ENCODE measurements around the gene VEGFD. TPM values are rescaled to one million over a fixed set of nuclear protein-coding genes. Genes with fewer than 3 reads are reported as not detected.

The VEGFD gene
- total RNA-seq, 1 experiment from 2014 or later, result not detected

GRCh38 chrX:15401378-15401777 lies 17.2 kb upstream of the VEGFD start:
- peaks cover 4% of the 10 kb centered on the region for H3K36me3 Mint-ChIP-seq (ENCODE audit: insufficient read depth, unreplicated experiment)
- no peaks in the 10 kb centered on the region for H3K9me3 Mint-ChIP-seq (ENCODE audit: unreplicated experiment)

DNA sequence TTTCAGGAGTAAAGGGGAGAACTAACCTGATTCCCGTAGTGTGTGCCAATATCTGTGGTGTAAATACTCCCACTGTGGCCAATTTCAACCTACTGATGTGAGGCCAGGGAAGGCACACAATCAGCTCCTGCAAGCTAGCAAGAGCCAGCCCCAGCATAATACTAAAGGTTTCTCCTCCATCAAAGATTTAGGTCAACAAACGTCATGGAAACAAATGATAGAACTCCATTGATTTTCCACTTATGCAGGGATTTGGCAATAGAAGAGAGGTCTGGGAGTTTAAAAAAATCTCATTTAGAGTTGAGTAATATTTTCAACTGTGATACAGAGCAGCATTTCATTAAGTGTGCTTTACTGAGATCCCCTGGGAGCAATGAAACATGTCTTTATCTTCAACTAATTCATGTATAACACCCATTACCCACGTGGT lies 15.8 kb upstream of the VEGFD start:
- H3K27ac Mint-ChIP-seq (ENCODE audit: low read depth, unreplicated experiment), result no peak overlapping the region
- CTCF ChIA-PET, result interaction anchor here (0.6 to 1.6 kb wide), 2 partner anchors 48 to 1070 kb away, joined by 3 read pairs; no protein-coding TSS in a partner anchor

More at GRCh38 chrX:15401378-15401777, 17.2 kb upstream of the VEGFD start:
- H3K4me3 Mint-ChIP-seq (ENCODE audit: unreplicated experiment), result no peak overlapping the region
- POLR2A ChIA-PET, result no interaction called here
- no peaks in the 10 kb centered on the region for H3K4me1 Mint-ChIP-seq (ENCODE audit: insufficient read depth, unreplicated experiment)
- H3K27ac Mint-ChIP-seq (ENCODE audit: low read depth, unreplicated experiment), result no peak overlapping the region
- TF ChIP-seq, protein P1, sequence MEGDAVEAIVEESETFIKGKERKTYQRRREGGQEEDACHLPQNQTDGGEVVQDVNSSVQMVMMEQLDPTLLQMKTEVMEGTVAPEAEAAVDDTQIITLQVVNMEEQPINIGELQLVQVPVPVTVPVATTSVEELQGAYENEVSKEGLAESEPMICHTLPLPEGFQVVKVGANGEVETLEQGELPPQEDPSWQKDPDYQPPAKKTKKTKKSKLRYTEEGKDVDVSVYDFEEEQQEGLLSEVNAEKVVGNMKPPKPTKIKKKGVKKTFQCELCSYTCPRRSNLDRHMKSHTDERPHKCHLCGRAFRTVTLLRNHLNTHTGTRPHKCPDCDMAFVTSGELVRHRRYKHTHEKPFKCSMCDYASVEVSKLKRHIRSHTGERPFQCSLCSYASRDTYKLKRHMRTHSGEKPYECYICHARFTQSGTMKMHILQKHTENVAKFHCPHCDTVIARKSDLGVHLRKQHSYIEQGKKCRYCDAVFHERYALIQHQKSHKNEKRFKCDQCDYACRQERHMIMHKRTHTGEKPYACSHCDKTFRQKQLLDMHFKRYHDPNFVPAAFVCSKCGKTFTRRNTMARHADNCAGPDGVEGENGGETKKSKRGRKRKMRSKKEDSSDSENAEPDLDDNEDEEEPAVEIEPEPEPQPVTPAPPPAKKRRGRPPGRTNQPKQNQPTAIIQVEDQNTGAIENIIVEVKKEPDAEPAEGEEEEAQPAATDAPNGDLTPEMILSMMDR (IDR thresholded peaks at IDR 0.05; ENCODE audit: unreplicated experiment), result no peak
- H3K27me3 Mint-ChIP-seq (ENCODE audit: insufficient read depth, unreplicated experiment), result peaks cover 16% of the 10 kb centered on the region
- BruUV-seq (replicated peaks), result no TSS peak
- no peak for DNase-seq (ENCODE audit: unreplicated experiment)
- intact Hi-C loops (cut with micrococcal nuclease), result no loop called here
- CTCF ChIA-PET, result interaction anchor here (1.6 kb wide), 1 partner anchor 50 kb away, joined by 3 read pairs; no protein-coding TSS in a partner anchor

GRCh38 chrX:15398874-15399273 lies 14.7 kb upstream of the VEGFD start:
- H3K27me3 Mint-ChIP-seq (ENCODE audit: insufficient read depth, unreplicated experiment), result peaks cover 16% of the 10 kb centered on the region
- H3K4me1 Mint-ChIP-seq (ENCODE audit: insufficient read depth, unreplicated experiment), result no peaks in the 10 kb centered on the region
- intact Hi-C loops (cut with micrococcal nuclease), result no loop called here
- no peak overlapping the region for H3K4me3 Mint-ChIP-seq (ENCODE audit: unreplicated experiment)
- CTCF ChIA-PET, result no interaction called here
- POLR2A ChIA-PET, result no interaction called here
- H3K27ac Mint-ChIP-seq (ENCODE audit: low read depth, unreplicated experiment), result no peak overlapping the region
- TF ChIP-seq, protein P1 (IDR thresholded peaks at IDR 0.05; ENCODE audit: unreplicated experiment), result no peak
- H3K36me3 Mint-ChIP-seq (ENCODE audit: insufficient read depth, unreplicated experiment), result no peaks in the 10 kb centered on the region
- no TSS peak for BruUV-seq (replicated peaks)
- DNase-seq (ENCODE audit: unreplicated experiment), result no peak
- H3K9me3 Mint-ChIP-seq (ENCODE audit: unreplicated experiment), result no peaks in the 10 kb centered on the region

More for the DNA sequence above, 15.8 kb upstream of the VEGFD start:
- TF ChIP-seq, protein P1 (IDR thresholded peaks at IDR 0.05; ENCODE audit: unreplicated experiment), result no peak
- no peak for DNase-seq (ENCODE audit: unreplicated experiment)
- intact Hi-C loops (cut with micrococcal nuclease), result no loop called here
- Mint-ChIP-seq H3K4me3 (ENCODE audit: unreplicated experiment) (no peak overlapping the region), H3K4me1 (ENCODE audit: insufficient read depth, unreplicated experiment) (no peaks in the 10 kb centered on the region), H3K36me3 (ENCODE audit: insufficient read depth, unreplicated experiment) (no peaks in the 10 kb centered on the region), H3K9me3 (ENCODE audit: unreplicated experiment) (no peaks in the 10 kb centered on the region), H3K27me3 (ENCODE audit: insufficient read depth, unreplicated experiment) (peaks cover 16% of the 10 kb centered on the region)
- POLR2A ChIA-PET, result interaction anchor here (0.6 kb wide), 1 partner anchor 38 kb away, joined by 3 read pairs; no protein-coding TSS in a partner anchor
- BruUV-seq (replicated peaks), result no TSS peak

- H3K4me1 Mint-ChIP-seq (ENCODE audit: insufficient read depth, unreplicated experiment), result no peaks in the 10 kb centered on the region
- no peak overlapping the region for H3K27ac Mint-ChIP-seq (ENCODE audit: low read depth, unreplicated experiment)
- no peaks in the 10 kb centered on the region for H3K9me3 Mint-ChIP-seq (ENCODE audit: unreplicated experiment)
- ChIA-PET CTCF (interaction anchor here (0.7 to 0.9 kb wide), 2 partner anchors 46 to 1261 kb away, joined by 3 to 5 read pairs; no protein-coding TSS in a partner anchor), POLR2A (no interaction called here)
- H3K4me3 Mint-ChIP-seq (ENCODE audit: unreplicated experiment), result no peak overlapping the region
- TF ChIP-seq, protein P1 (IDR thresholded peaks at IDR 0.05; ENCODE audit: unreplicated experiment), result no peak
- no TSS peak for BruUV-seq (replicated peaks)
- DNase-seq (ENCODE audit: unreplicated experiment), result no peak
- intact Hi-C loops (cut with micrococcal nuclease), result no loop called here
- H3K36me3 Mint-ChIP-seq (ENCODE audit: insufficient read depth, unreplicated experiment), result no peaks in the 10 kb centered on the region
- H3K27me3 Mint-ChIP-seq (ENCODE audit: insufficient read depth, unreplicated experiment), result peaks cover 16% of the 10 kb centered on the region
Observed at GRCh38 chrX:15395789-15396188, 11.6 kb upstream of the VEGFD start.
